ENCODE measurements around the gene TTC32.
"Not testable (repeated sequence)": the region's sequence is repeated elsewhere in the genome, so short reads cannot be mapped to it uniquely, and the experiment has no call there.

TTC32 gene

DNA sequence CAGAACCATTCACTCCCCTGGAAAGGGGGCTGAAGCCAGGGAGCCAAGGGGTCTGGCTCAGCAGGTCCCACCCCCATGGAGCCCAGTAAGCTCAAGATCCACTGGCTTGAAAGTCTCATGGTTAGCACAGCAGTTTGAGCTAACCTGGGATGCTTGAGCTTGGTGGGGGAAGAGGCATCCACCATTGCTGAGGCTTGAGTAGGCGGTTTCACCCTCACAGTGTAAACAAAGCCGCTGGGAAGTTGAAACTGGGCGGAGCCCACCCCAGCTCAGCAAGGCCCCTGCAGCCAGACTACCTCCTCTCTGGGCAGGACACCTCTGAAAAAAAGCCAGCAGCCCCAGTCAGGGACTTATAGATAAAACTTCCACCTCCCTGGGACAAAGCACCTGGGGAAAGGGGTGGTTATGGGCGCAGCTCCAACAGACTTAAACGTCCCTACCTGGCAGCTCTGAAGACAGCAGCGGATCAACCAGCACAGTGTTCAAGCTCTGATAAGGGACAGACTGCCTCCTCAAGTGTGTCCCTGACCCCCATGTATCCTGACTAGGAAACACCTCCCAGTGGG, 14.7 kb upstream of the TTC32 start:
- Mint-ChIP-seq H3K27me3 (ENCODE audit: low read depth) (no peaks in the 10 kb centered on the region), H3K9me3 (no peaks in the 10 kb centered on the region), H3K36me3 (ENCODE audit: low read depth) (no peaks in the 10 kb centered on the region)

DNA sequence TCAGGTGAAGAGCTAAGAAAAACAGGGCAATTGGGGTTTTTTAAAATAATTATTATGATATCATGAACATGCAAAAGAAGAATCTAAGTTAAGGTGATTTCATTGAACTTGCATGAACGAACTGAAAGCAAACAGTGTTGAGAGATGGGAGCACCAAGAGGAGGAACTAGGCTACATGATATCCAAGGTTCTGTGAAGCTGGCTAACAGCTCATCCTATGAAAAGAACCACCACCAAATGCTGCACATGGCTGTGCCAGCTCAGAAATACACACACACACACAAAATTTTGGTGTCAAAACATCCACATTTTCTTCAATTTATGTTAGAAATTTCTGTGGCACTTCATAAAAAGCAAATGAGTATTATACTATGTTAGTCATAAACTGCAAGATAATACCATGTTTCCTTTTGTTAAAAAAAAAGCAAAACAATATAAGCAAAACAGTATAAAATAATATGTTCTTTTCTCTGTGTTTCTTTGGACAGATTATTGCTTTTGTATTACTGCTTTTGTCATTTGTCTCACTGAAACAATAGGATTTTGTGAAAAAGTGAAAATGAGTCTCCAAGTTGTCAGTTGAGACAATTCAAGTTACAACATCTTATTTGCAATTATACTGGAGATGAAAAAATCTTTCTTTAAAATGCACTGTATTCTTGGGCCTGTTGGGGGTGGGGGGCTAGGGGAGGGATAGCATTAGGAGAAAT, 12.6 kb upstream of the TTC32 start:
- no peak for DNase-seq (ENCODE audit: low spot score)
- H3K36me3 Mint-ChIP-seq (ENCODE audit: low read depth): no peaks in the 10 kb centered on the region
- H3K4me3 Mint-ChIP-seq: no peak overlapping the region
- H3K27ac Mint-ChIP-seq: no peak overlapping the region
- no peaks in the 10 kb centered on the region for H3K27me3 Mint-ChIP-seq (ENCODE audit: low read depth)
- no peaks in the 10 kb centered on the region for H3K9me3 Mint-ChIP-seq
- no peaks in the 10 kb centered on the region for H3K4me1 Mint-ChIP-seq (ENCODE audit: low read depth)

More for the DNA sequence above, 14.7 kb upstream of the TTC32 start:
- Mint-ChIP-seq H3K27ac (no peak overlapping the region), H3K4me3 (no peak overlapping the region), H3K4me1 (ENCODE audit: low read depth) (no peaks in the 10 kb centered on the region)
- no peak for DNase-seq (ENCODE audit: low spot score)

DNA sequence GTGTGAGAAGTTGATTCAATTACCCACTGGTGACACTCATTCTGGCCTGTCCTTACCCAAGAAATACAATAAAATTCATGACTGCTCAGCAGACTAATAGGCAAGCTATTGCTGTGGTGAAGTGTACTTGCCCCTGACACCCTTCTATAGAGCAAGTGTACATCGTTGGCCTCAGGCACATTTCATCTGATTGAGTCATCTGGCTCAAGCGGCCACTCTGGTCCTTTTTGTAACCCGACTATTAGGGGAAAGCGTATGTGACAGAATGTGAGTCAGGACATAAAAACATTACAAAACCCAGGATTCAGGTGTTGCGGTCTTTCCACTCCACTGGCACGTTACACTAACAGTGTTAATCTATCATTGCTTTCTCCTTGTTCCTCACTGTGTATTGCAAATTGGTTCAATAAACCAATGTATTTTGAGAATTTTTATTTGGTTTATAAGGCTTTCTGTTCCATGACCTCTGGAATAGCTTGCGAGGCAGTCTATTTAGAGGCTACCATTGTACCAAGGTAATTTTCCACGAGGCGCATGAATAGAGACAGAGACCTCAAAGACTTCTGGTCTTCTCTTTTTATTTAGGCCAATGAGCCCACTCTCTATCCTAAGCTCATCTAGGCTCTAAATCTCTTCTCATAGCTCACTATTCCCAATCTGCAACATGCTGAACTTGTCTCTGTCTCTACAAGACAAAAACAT, 10.2 kb upstream of the TTC32 start:
- no peaks in the 10 kb centered on the region for H3K9me3 Mint-ChIP-seq
- H3K27me3 Mint-ChIP-seq (ENCODE audit: low read depth): peaks cover 9% of the 10 kb centered on the region
- DNase-seq (ENCODE audit: low spot score): no peak
- H3K27ac Mint-ChIP-seq: no peak overlapping the region
- H3K4me1 Mint-ChIP-seq (ENCODE audit: low read depth): no peaks in the 10 kb centered on the region
- H3K36me3 Mint-ChIP-seq (ENCODE audit: low read depth): no peaks in the 10 kb centered on the region
- H3K4me3 Mint-ChIP-seq: no peak overlapping the region

- H3K9me3 Mint-ChIP-seq: peaks cover 5% of the 10 kb centered on the region
- peaks cover 47% of the 10 kb centered on the region for H3K4me1 Mint-ChIP-seq (ENCODE audit: low read depth)
- H3K27ac Mint-ChIP-seq: peak overlapping the region; percentile 99
- peaks cover 26% of the 10 kb centered on the region for H3K36me3 Mint-ChIP-seq (ENCODE audit: low read depth)
- peak overlapping the region; percentile 99 for H3K4me3 Mint-ChIP-seq
- DNase-seq (ENCODE audit: low spot score): no peak
- peaks cover 9% of the 10 kb centered on the region for H3K27me3 Mint-ChIP-seq (ENCODE audit: low read depth)
These were observed 495 bp upstream of the TTC32 start for GRCh38 chr2:19902216-19902740.

DNA sequence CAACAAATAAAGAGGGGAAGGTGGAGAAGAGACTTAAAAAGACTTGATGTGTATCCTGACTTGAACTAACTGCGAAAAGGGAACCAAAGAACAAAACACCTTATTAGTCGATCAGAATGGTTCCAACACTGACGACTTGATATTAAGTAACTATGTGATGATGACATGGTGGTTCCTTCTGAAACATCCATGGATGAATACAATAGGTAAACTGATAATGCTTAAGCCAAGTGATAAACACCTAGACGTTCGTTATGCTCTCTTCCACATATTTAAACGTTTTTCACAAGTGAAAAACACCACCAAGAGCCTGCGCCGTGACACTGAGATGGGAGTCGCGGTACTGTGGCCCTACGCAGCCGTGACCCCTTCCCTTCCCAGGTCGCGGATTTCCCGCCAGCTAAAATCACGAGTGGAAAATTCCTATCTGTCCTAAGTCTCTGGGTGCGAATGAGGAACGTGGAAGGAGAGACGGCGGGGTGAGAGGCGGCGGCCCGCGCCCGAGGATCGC, 797 bp downstream of the TTC32 start:
- H3K4me3 Mint-ChIP-seq: peak overlapping the region; percentile 99
- H3K36me3 Mint-ChIP-seq (ENCODE audit: low read depth): peaks cover 29% of the 10 kb centered on the region
- H3K4me1 Mint-ChIP-seq (ENCODE audit: low read depth): peaks cover 44% of the 10 kb centered on the region
- DNase-seq (ENCODE audit: low spot score): no peak
- H3K27ac Mint-ChIP-seq: peak overlapping the region; percentile 99
- H3K27me3 Mint-ChIP-seq (ENCODE audit: low read depth): peaks cover 7% of the 10 kb centered on the region
- H3K9me3 Mint-ChIP-seq: peaks cover 5% of the 10 kb centered on the region

DNA sequence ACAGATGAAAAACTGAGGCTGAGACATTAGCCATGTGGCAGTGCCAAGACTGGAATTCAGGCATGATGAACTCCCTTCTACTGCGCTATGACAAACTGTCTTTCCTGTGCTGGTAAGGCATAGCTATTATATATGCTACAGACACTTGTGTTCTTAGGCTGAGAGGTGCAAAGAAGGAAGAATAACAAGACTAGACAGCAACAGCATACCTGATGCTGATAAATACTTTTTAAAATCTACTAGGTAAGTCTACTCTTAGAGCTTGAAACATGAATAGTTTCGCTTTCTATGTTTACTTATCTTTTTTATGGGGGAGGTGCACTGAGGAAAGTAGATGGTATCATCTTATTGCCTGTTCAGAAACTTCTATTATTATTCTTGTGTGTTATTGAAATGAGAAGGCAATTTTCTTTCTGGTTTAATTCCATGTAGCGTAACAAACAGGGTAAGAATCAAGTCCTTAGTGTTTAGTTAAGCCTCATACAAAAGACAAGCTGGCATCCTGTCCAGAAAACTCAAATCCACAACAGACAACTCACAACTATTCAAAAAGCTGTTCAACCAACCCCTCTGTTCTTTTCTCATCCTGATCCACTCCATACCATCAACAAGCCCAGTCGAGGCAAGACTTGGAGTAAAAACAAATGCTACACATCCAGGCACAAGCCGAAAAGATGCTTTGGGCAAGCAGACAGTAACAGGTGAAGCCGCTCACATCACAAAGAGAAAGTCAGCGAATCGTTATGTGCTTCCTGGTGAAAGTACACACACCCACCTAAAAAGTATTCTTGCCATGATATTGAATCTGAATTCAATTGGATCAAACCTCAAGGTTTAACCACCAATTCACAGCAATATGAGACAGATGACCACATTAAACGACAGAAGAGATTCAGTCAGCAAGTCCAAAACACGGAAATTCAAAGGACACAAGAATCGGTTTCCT, 1.5 kb downstream of the TTC32 start:
- Mint-ChIP-seq H3K27ac (peak overlapping the region; percentile 99), H3K9me3 (peaks cover 5% of the 10 kb centered on the region), H3K36me3 (ENCODE audit: low read depth) (peaks cover 35% of the 10 kb centered on the region), H3K4me1 (ENCODE audit: low read depth) (peaks cover 50% of the 10 kb centered on the region), H3K4me3 (peak overlapping the region; percentile 99), H3K27me3 (ENCODE audit: low read depth) (peaks cover 4% of the 10 kb centered on the region)
- peak; percentile 39 for DNase-seq (ENCODE audit: low spot score)

- no peaks in the 10 kb centered on the region for H3K27me3 Mint-ChIP-seq (ENCODE audit: low read depth)
- no peaks in the 10 kb centered on the region for H3K9me3 Mint-ChIP-seq
- no peak for DNase-seq (ENCODE audit: low spot score)
- peaks cover 58% of the 10 kb centered on the region for H3K4me1 Mint-ChIP-seq (ENCODE audit: low read depth)
- peak overlapping the region; percentile 4 for H3K27ac Mint-ChIP-seq
- H3K36me3 Mint-ChIP-seq (ENCODE audit: low read depth): peaks cover 35% of the 10 kb centered on the region
- peak overlapping the region; percentile 44 for H3K4me3 Mint-ChIP-seq
These were observed 3.0 kb downstream of the TTC32 start for GRCh38 chr2:19898592-19899329.

DNA sequence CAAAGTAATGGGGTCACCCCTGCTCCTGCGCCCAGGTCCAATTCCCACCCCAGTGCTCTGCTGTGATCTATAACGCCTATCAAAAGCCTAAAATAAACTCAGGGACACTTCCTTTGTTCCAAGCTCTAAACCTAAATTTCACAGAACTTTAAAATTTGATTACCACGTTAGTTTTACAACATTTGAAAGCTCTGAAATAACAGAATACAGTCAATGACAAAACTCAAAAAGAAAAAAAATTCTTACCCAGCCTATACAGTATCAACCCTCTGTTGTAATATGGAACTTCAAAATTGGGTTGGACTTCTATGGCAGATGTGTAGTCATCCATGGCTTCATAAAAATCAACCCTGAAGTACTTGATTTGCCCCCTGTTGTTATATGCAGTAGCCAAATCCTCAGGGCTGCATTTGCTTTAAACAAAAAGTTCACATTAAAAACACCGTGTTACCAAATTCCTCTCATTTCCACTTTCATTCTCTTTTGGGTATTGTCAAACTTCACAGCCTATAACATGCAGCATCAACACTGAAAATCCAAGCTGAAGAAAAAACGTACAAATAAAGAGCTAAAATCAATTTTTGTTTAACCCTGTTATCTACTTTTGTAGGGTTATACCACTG, 4.0 kb downstream of the TTC32 start:
- Mint-ChIP-seq H3K36me3 (ENCODE audit: low read depth) (peaks cover 41% of the 10 kb centered on the region), H3K27ac (no peak overlapping the region)

GRCh38 chr2:19895535-19895934, 6.2 kb downstream of the TTC32 start:
- peaks cover 43% of the 10 kb centered on the region for H3K36me3 Mint-ChIP-seq (ENCODE audit: low read depth)
- H3K9me3 Mint-ChIP-seq: no peaks in the 10 kb centered on the region
- H3K4me1 Mint-ChIP-seq (ENCODE audit: low read depth): peaks cover 57% of the 10 kb centered on the region
- H3K27me3 Mint-ChIP-seq (ENCODE audit: low read depth): no peaks in the 10 kb centered on the region
- H3K4me3 Mint-ChIP-seq: peak overlapping the region; percentile 61
- H3K27ac Mint-ChIP-seq: peak overlapping the region; percentile 64
- no peak for DNase-seq (ENCODE audit: low spot score)

More for the DNA sequence above, 4.0 kb downstream of the TTC32 start:
- Mint-ChIP-seq H3K4me3 (peak overlapping the region; percentile 56), H3K9me3 (no peaks in the 10 kb centered on the region), H3K27me3 (ENCODE audit: low read depth) (no peaks in the 10 kb centered on the region), H3K4me1 (ENCODE audit: low read depth) (peaks cover 56% of the 10 kb centered on the region)
- no peak for DNase-seq (ENCODE audit: low spot score)

- DNase-seq (ENCODE audit: low spot score): no peak
- H3K9me3 Mint-ChIP-seq: no peaks in the 10 kb centered on the region
- H3K4me1 Mint-ChIP-seq (ENCODE audit: low read depth): peaks cover 52% of the 10 kb centered on the region
- no peaks in the 10 kb centered on the region for H3K27me3 Mint-ChIP-seq (ENCODE audit: low read depth)
- peaks cover 39% of the 10 kb centered on the region for H3K36me3 Mint-ChIP-seq (ENCODE audit: low read depth)
- H3K4me3 Mint-ChIP-seq: peak overlapping the region; percentile 19
- H3K27ac Mint-ChIP-seq: peak overlapping the region; percentile 10
These were observed 7.5 kb downstream of the TTC32 start for GRCh38 chr2:19894134-19894792.

- Mint-ChIP-seq H3K36me3 (ENCODE audit: low read depth) (peaks cover 34% of the 10 kb centered on the region), H3K27me3 (ENCODE audit: low read depth) (no peaks in the 10 kb centered on the region), H3K4me3 (no peak overlapping the region), H3K4me1 (ENCODE audit: low read depth) (peaks cover 48% of the 10 kb centered on the region), H3K9me3 (no peaks in the 10 kb centered on the region), H3K27ac (no peak overlapping the region)
- no peak for DNase-seq (ENCODE audit: low spot score)
These were observed 8.2 kb downstream of the TTC32 start for GRCh38 chr2:19893520-19894133.

DNA sequence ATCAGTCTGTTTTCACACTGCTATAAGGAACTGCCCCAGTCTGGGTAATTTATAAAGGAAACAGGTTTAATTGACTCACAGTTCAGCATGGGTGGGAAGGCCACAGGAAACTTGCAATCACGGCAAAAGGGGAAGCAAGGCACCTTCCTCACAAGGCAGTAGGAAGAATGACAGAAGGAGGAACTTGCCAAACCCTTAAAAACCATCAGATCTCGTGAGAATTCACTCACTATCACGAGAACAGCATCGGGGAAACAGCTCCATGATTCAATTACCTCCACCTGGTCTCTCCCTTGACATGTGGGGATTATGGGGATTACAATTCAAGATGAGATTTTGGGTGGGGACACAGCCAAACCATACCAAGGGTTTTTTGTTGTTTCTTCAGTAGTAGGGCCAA, 9.8 kb downstream of the TTC32 start:
- not testable (repeated sequence) for H3K4me3 Mint-ChIP-seq; DNase-seq (ENCODE audit: low spot score)
- H3K4me1 Mint-ChIP-seq (ENCODE audit: low read depth): peaks cover 36% of the 10 kb centered on the region

More for the DNA sequence above, 9.8 kb downstream of the TTC32 start:
- peaks cover 24% of the 10 kb centered on the region for H3K36me3 Mint-ChIP-seq (ENCODE audit: low read depth)
- H3K27ac Mint-ChIP-seq; H3K9me3 Mint-ChIP-seq; H3K27me3 Mint-ChIP-seq (ENCODE audit: low read depth): not testable (repeated sequence)

All from T-helper 2 cell treated with Interferon-gamma antibody and Interleukin-4, amounts not matched to agents 5 μg/mL and 100 μg/mL, for 36 hours (primary cell).